Central memory CD8-positive, alpha-beta T cell (primary cell): ENCODE results near the gene ABCB8.

Source experiments
- ATAC-seq: fragments of 150-1000 bp; cut with Tn5 transposase; replicated peaks from 2 replicates; pipeline ENCODE4 v1.10.0; 2022; ENCODE audit warnings: mild to moderate bottlenecking, moderate FRiP score, moderate number of reproducible peaks; ENCODE audit not compliant: poor library complexity, severe bottlenecking; ENCODE audit errors: extremely low read depth
- DNase-seq, 2 donors: peaks; one replicate each; pipeline ENCODE4 v3.0.0; 2021; ENCODE audit warnings: low spot score in 2 of 2
- H3K27ac Mint-ChIP-seq: one replicate; pipeline ENCODE4 v1.8.0; 2022; ENCODE audit warnings: low read depth, mild to moderate bottlenecking, moderate library complexity, mixed read lengths
- H3K27me3 Mint-ChIP-seq: one replicate; pipeline ENCODE4 v1.8.0; 2022; ENCODE audit warnings: mixed read lengths
- H3K36me3 Mint-ChIP-seq: one replicate; pipeline ENCODE4 v1.8.0; 2022; ENCODE audit warnings: mild to moderate bottlenecking, moderate library complexity, mixed read lengths; ENCODE audit not compliant: insufficient read depth
- H3K4me1 Mint-ChIP-seq: one replicate; pipeline ENCODE4 v1.8.0; 2022; ENCODE audit warnings: mixed read lengths
- H3K4me3 Mint-ChIP-seq: one replicate; pipeline ENCODE4 v1.8.0; 2022; ENCODE audit warnings: mild to moderate bottlenecking, moderate library complexity, mixed read lengths
- H3K9me3 Mint-ChIP-seq: one replicate; pipeline ENCODE4 v1.8.0; 2022; ENCODE audit warnings: mixed read lengths

The ABCB8 gene

DNA sequence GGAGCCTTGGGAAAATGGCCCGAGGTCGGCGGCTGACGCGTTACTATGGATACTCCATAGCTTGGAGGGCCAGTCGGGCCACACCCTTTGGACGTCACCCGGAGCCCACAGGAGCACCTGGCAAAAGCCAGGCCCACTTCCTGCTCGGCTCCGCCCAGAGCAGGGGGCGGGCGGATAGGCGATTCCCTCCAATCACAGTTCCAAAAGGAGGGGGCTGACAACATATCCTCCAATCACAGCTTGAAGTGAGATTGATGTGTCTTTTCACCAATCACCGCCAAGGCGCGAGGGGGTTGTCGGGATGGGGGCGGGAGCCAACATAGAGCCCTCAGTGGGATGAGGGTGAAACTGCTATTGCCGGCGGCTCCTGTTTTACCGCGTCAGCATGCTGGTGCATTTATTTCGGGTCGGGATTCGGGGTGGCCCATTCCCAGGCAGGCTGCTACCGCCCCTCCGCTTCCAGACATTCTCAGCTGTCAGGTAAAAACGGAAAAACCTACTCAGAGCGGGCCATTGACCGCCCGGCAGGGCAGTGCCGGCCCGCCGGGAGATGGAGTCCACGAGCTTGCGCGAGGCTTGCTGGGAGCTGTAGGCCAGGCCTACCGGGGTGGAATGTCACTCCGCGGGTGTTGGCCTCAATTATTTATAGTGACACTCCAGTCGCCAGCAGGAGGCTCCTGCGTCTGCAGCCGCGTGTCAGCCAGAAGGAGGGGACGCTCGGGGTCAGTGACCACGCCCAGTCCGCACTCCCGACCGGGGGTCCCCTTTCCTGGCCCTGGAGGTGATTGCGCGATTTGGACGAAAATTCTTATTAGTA, at the start of gene ABCB8:
TSS of gene ABCB8 (plus strand) at position 320 of the 817 bp plus-strand sequence. CDS start at position 386, 66 bp downstream.
- H3K27ac Mint-ChIP-seq: peak within 1 kb of the TSS; percentile 93
- H3K4me1 Mint-ChIP-seq: peaks cover 38% of the 10 kb centered on the region
- peaks cover 9% of the 10 kb centered on the region for H3K36me3 Mint-ChIP-seq
- DNase-seq (peak; percentile 97 to 99), ATAC-seq (peak; percentile 93)
- peak within 1 kb of the TSS; percentile 85 for H3K4me3 Mint-ChIP-seq
- H3K9me3 Mint-ChIP-seq: no peaks in the 10 kb centered on the region
- H3K27me3 Mint-ChIP-seq: no peaks in the 10 kb centered on the region

DNA sequence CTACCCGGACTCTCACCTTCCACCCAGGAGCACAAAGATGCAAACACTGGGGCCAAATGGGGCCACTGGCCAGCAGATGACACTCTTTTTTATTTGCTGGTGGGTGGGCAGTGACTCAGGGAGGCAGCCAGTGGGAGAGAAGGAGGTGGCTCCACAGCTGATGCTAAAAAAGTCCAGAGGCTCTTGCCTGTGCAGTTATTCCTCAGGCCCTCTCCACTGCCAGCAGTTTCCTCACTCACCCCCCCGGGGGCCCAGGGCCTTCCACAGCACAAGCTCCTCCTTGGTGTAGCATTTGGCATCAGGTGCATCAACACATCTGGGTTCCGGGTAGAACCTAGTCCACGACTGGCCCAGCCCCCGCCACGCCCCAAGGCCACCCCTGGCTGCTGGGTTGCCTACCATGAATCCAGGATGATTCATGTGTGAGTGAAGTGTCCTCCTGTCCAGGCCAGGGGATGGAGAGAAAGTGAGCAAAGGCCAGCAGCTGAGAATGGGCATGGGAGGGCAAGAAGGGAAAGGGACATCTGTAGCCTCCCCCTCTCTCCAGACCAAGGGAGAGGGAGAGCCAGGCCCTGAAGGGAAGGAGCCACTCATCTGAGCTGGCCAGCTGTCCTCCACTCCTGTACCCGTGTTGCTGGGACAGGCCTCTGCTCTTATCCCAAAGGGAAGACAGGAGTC, 48.4 kb upstream of the ABCB8 start:
- H3K4me1 Mint-ChIP-seq: peaks cover 24% of the 10 kb centered on the region
- ATAC-seq (no peak), DNase-seq (no peak)
- H3K27me3 Mint-ChIP-seq: peaks cover 67% of the 10 kb centered on the region
- no peak overlapping the region for H3K27ac Mint-ChIP-seq
- H3K36me3 Mint-ChIP-seq: peaks cover 5% of the 10 kb centered on the region
- H3K9me3 Mint-ChIP-seq: no peaks in the 10 kb centered on the region
- H3K4me3 Mint-ChIP-seq: peak overlapping the region; percentile 31

DNA sequence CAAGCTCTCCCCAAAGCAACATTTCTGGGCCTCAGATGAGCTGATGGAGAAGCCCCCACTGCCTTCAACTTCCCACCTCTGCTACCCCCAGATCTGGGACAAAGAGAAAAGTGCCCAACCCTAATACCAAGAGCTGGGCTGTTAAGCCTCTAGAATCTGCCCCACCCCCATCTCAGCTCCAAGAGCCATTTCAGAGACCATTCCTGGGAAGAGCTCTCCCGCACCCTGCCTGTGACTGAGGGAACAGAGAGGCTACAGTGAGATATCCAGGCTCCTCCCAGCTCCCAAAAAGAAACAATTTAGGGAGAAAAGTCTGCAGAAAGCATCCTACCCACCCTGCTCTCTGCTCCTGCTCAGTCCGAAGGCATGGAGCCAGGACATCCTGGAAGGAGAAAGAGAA, 47.6 kb upstream of the ABCB8 start:
- Mint-ChIP-seq H3K9me3 (no peaks in the 10 kb centered on the region), H3K4me1 (peaks cover 21% of the 10 kb centered on the region), H3K4me3 (no peak overlapping the region), H3K27me3 (peaks cover 70% of the 10 kb centered on the region), H3K27ac (no peak overlapping the region), H3K36me3 (peaks cover 5% of the 10 kb centered on the region)
- no peak for ATAC-seq
- no peak for DNase-seq

- no peak for DNase-seq
- peaks cover 5% of the 10 kb centered on the region for H3K36me3 Mint-ChIP-seq
- no peaks in the 10 kb centered on the region for H3K9me3 Mint-ChIP-seq
- peaks cover 71% of the 10 kb centered on the region for H3K27me3 Mint-ChIP-seq
- H3K4me1 Mint-ChIP-seq: peaks cover 26% of the 10 kb centered on the region
- no peak for ATAC-seq
- no peak overlapping the region for H3K27ac Mint-ChIP-seq
- H3K4me3 Mint-ChIP-seq: no peak overlapping the region
Observed at GRCh38 chr7:150981644-150982043, 46.6 kb upstream of the ABCB8 start.

DNA sequence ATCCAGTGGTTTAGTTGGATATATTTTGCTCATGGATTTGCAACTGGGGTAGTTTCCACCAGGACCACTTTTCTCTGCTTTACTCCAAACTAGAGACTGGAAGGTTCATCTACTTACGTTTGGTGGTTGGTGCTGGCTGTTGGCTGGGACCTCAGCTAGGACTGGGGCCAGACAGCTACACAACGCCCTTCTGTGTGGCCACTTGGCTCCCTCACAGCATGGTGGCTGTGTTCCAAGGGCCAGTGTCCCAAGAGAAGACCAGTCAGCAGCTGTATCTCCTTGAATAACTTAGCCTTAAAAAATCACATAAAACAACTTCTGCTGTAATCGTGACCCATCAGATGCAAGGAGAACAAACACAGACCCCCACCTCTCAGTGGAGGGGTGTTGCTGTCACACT, 45.9 kb upstream of the ABCB8 start:
- H3K4me1 Mint-ChIP-seq: peaks cover 18% of the 10 kb centered on the region
- peaks cover 63% of the 10 kb centered on the region for H3K27me3 Mint-ChIP-seq
- H3K27ac Mint-ChIP-seq: no peak overlapping the region
- ATAC-seq: no peak
- H3K36me3 Mint-ChIP-seq: peaks cover 2% of the 10 kb centered on the region
- no peaks in the 10 kb centered on the region for H3K9me3 Mint-ChIP-seq
- no peak for DNase-seq
- H3K4me3 Mint-ChIP-seq: no peak overlapping the region

- ATAC-seq: no peak
- Mint-ChIP-seq H3K36me3 (no peaks in the 10 kb centered on the region), H3K27ac (no peak overlapping the region), H3K4me3 (no peak overlapping the region), H3K27me3 (peaks cover 63% of the 10 kb centered on the region), H3K4me1 (peaks cover 21% of the 10 kb centered on the region), H3K9me3 (no peaks in the 10 kb centered on the region)
- DNase-seq: no peak
Observed at GRCh38 chr7:150983893-150984368, 44.3 kb upstream of the ABCB8 start.

DNA sequence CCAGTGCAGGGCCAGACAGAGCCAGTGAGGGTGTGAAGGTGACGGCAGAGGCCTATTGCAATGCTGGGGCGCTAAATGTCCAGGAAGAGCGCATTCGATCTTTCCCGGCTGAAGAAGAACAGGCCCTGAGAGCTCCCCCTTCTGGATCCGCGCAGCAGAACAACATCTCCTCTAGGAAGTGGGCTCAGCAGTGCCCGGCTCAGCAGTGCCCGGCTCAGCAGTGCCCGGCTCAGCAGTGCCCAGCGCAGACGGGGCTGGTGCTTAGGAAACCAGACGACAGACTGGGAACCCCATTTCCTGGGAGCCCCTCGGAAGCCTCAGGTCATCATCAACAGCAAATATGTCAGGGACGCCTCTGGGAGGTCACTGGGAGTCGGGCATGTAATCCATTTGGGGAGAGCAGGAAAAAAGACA, 42.1 kb upstream of the ABCB8 start:
- DNase-seq: no peak
- Mint-ChIP-seq H3K36me3 (no peaks in the 10 kb centered on the region), H3K4me1 (peaks cover 23% of the 10 kb centered on the region), H3K27me3 (peaks cover 58% of the 10 kb centered on the region), H3K27ac (no peak overlapping the region), H3K4me3 (no peak overlapping the region), H3K9me3 (peaks cover 12% of the 10 kb centered on the region)
- ATAC-seq: no peak

DNA sequence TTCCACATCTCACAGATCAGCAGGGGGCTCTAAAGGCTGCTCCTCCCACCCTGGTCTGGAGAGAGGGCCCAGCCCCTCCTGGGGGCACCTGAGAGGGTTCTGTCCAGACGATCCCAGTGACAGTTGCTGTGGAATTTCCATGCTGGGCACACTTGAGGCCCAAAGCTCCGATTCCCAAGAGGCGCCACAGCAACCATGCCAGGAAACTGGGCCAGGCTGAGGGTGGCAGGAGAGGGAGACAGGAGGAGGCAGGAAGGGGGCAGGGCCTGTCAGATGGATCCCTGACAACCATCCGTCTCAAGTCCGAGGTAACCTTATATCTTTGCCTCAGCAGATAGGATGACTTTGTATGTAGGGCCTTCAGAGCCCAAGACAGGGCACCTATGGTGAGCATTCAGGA, 41.7 kb upstream of the ABCB8 start:
- no peak for DNase-seq
- Mint-ChIP-seq H3K36me3 (no peaks in the 10 kb centered on the region), H3K4me3 (no peak overlapping the region), H3K27me3 (peaks cover 54% of the 10 kb centered on the region), H3K27ac (no peak overlapping the region), H3K9me3 (peaks cover 12% of the 10 kb centered on the region), H3K4me1 (peaks cover 23% of the 10 kb centered on the region)
- no peak for ATAC-seq

DNA sequence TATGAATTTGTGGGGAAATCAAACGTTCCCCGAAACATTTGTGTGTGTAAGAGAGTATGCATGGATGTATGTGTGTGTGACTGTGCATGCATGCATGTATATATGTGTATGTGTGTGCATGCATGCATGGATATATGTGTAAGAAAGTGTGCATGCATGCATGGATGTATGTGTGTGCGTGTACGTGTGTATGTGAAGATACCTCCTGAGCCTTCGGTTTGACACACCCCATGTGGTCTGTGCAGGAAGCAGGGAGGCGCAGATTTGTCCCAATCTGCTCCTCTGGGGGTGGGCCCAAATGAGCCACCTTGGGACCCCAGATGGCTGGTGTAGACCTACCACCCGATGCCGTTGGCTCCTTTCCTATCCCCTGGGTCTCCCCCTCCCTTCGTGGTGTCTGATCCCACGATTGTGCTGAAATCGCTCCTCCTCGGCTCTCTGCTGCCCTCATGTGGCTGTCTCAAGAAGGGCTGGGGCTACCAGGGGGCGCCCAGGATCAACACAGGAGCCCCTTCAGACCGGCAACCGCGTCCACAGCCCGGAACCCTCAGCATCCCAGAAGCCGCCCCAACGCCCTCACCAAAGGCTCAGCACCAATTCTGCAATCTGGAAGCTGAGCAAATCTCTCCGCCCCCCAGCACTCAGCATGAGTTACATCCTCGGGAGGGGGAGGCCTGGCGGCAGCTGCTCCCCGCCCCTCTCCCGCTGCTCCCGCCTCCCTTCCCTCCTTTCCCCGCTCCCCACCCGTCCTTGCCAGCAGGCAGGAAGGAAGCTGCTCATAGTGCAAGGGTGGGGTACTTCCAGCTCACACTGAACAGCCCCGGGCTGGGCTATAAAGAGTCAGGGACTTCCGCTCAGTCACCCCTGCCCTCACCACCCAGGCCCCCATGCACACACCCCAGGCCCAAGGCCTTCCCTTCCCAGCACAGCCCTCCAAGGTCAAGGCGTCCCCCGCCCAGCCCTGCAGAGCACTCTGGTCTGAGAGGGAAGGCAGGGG, 39.7 kb upstream of the ABCB8 start:
- Mint-ChIP-seq H3K36me3 (no peaks in the 10 kb centered on the region), H3K4me3 (peak overlapping the region; percentile 49), H3K27ac (no peak overlapping the region), H3K9me3 (peaks cover 12% of the 10 kb centered on the region), H3K27me3 (peaks cover 39% of the 10 kb centered on the region), H3K4me1 (peaks cover 23% of the 10 kb centered on the region)
- ATAC-seq (peak; percentile 66), DNase-seq (peak; percentile 48 to 64)

GRCh38 chr7:150989456-150989855, 38.8 kb upstream of the ABCB8 start:
- DNase-seq (no peak), ATAC-seq (no peak)
- Mint-ChIP-seq H3K27me3 (peaks cover 38% of the 10 kb centered on the region), H3K4me3 (no peak overlapping the region), H3K9me3 (peaks cover 12% of the 10 kb centered on the region), H3K36me3 (no peaks in the 10 kb centered on the region), H3K4me1 (peaks cover 23% of the 10 kb centered on the region), H3K27ac (no peak overlapping the region)

DNA sequence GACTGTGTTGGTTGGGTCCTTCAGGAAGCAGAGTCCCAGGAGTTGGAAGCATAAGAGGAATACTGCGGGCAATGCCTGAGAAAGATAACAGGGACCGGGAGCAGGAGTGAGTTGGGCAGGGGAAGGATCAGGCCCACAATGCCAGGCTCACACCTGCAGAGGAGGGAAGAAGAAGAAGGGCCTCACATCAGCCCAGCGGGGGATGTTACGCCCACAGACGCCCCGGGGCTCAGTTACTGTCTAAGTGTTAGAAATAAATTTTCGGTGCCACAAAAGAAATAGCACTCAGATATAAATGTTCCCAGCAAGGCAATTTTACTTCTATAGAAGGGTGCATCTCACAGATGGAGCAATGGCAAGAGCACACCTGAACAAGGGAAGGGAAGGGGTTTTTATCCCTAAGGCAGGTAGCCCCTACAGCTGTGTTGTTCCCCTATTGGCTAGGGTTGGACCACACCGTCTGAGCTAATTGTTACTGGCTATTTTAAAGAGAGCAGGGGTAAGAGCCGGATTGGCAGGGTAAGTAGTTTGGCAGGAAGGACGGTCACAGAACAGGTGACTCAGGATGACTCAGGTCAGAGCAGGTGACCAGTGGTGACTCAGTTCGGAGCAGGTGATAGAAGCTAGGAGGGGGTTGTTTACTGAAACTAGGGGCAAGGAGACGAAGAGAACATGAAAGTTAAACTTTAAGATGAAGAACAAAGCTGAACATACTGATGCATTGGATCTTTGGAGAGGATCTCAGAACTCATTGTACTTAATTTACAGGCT, 37.6 kb upstream of the ABCB8 start, which contains the start of gene NOS3:
TSS of gene NOS3 (plus strand) at position 602 of the 771 bp plus-strand sequence. CDS start 2,787 bp downstream, outside the sequence.
- Mint-ChIP-seq H3K27me3 (peaks cover 35% of the 10 kb centered on the region), H3K9me3 (peaks cover 12% of the 10 kb centered on the region), H3K27ac (no peak within 1 kb of the TSS), H3K4me3 (no peak within 1 kb of the TSS), H3K4me1 (peaks cover 21% of the 10 kb centered on the region), H3K36me3 (no peaks in the 10 kb centered on the region)
- DNase-seq: no peak
- ATAC-seq: no peak
